ENCODE data around the gene TCAP. TPM values are rescaled to one million over a fixed set of nuclear protein-coding genes. Genes with fewer than 3 reads are reported as not detected.

The TCAP gene
- total RNA-seq, 6 donors from 2014 or later, result 0.39 to 4.2 (median 2.5) TPM

DNA sequence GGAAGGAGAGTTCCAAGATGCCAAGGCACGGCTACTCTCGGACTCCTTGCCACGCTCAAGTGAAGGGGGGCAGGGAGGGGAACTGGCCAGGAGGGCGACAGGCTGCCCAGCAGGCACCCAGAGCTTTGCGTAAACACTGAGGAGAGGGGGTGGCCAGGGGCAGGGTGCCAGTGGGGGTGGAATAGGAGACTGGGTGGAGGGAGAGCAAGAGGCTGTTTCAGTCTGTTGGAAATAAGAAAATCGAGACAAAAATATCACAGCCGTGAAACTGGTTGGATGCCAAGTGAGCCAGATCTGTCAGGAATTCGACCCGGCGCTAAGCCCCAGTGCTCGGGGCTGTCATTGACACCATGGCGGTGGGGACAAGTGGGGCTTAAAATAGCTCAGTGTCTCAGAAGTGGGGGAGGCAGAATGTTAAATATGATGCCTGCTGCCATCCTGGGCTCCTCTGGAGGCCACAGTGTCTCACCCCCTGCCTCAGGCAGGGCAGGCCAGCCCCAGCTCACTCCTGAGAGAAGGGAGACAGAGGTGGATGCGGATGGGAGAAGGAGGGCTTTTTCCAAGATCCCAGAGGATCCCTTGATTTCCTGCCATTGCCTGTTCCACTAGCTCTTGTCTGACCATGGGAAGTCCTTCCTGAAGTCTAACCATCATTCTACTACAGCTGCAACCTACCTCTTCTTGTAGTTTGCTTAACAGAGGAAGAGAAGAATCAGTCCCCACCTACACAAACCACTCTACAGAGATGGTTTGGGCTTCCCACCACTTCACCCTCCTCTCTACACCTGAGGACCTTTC lies 12.6 kb downstream of the TCAP start:
- H3K36me3 ChIP-seq, result peaks cover 0 to 14% (median 0%) of the 10 kb centered on the region in 4 donors
- no peaks in the 10 kb centered on the region for H3K9me3 ChIP-seq
- ATAC-seq (ENCODE audit: low FRiP score in 2 of 2) (no peak), DNase-seq (no peak)
- 55 to 62% methylated on average over 13 of the region's 13 CpGs for WGBS, 2 donors
- H3K27ac ChIP-seq, result peak overlapping the region in 3 of 4 donors; percentile 1 to 66 (median 40)
- H3K4me3 ChIP-seq, result no peak overlapping the region
- H3K4me1 ChIP-seq, result peaks cover 31 to 53% (median 38%) of the 10 kb centered on the region in 4 donors
- no peak for TF ChIP-seq POLR2A (IDR thresholded peaks at IDR 0.05)
- TF ChIP-seq EP300 (IDR thresholded peaks at IDR 0.05), result no peak
- TF ChIP-seq, protein P1, sequence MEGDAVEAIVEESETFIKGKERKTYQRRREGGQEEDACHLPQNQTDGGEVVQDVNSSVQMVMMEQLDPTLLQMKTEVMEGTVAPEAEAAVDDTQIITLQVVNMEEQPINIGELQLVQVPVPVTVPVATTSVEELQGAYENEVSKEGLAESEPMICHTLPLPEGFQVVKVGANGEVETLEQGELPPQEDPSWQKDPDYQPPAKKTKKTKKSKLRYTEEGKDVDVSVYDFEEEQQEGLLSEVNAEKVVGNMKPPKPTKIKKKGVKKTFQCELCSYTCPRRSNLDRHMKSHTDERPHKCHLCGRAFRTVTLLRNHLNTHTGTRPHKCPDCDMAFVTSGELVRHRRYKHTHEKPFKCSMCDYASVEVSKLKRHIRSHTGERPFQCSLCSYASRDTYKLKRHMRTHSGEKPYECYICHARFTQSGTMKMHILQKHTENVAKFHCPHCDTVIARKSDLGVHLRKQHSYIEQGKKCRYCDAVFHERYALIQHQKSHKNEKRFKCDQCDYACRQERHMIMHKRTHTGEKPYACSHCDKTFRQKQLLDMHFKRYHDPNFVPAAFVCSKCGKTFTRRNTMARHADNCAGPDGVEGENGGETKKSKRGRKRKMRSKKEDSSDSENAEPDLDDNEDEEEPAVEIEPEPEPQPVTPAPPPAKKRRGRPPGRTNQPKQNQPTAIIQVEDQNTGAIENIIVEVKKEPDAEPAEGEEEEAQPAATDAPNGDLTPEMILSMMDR (IDR thresholded peaks at IDR 0.05), result no peak
- no peak for TF ChIP-seq POLR2AphosphoS5 (IDR thresholded peaks at IDR 0.05)
- no peaks in the 10 kb centered on the region for H3K27me3 ChIP-seq

GRCh38 chr17:39678340-39679116 lies 13.4 kb downstream of the TCAP start:
- no peak for TF ChIP-seq EP300 (IDR thresholded peaks at IDR 0.05)
- TF ChIP-seq, protein P1 (IDR thresholded peaks at IDR 0.05), result no peak
- TF ChIP-seq POLR2A (IDR thresholded peaks at IDR 0.05), result no peak
- TF ChIP-seq POLR2AphosphoS5 (IDR thresholded peaks at IDR 0.05), result no peak
- ATAC-seq (ENCODE audit: low FRiP score in 2 of 2), result no peak
- DNase-seq, result no peak
- peak overlapping the region in 3 of 4 donors; percentile 1 to 66 (median 52) for H3K27ac ChIP-seq
- H3K4me3 ChIP-seq, result no peak overlapping the region
- H3K27me3 ChIP-seq, result no peaks in the 10 kb centered on the region
- H3K36me3 ChIP-seq, result peaks cover 0 to 19% (median 2%) of the 10 kb centered on the region in 4 donors
- 92 to 95% methylated on average over 6 to 13 of the region's 13 CpGs for WGBS, 2 donors
- H3K9me3 ChIP-seq, result no peaks in the 10 kb centered on the region
- peaks cover 31 to 53% (median 38%) of the 10 kb centered on the region in 4 donors for H3K4me1 ChIP-seq

GRCh38 chr17:39679521-39680192 lies 14.5 kb downstream of the TCAP start:
- no peak for ATAC-seq (ENCODE audit: low FRiP score in 2 of 2)
- H3K27ac ChIP-seq, result peak overlapping the region in 3 of 4 donors; percentile 42 to 66 (median 52)
- no peak overlapping the region for H3K4me3 ChIP-seq
- H3K9me3 ChIP-seq, result no peaks in the 10 kb centered on the region
- TF ChIP-seq EP300 (IDR thresholded peaks at IDR 0.05), result no peak
- peak in 1 of 2 donors; percentile 22 for TF ChIP-seq POLR2AphosphoS5 (IDR thresholded peaks at IDR 0.05)
- TF ChIP-seq, protein P1 (IDR thresholded peaks at IDR 0.05), result no peak
- H3K27me3 ChIP-seq, result no peaks in the 10 kb centered on the region
- WGBS, 2 donors, result 66 to 67% methylated on average over 10 to 12 of the region's 12 CpGs
- peaks cover 0 to 27% (median 4%) of the 10 kb centered on the region in 4 donors for H3K36me3 ChIP-seq
- H3K4me1 ChIP-seq, result peaks cover 31 to 48% (median 37%) of the 10 kb centered on the region in 4 donors
- DNase-seq, result no peak

DNA sequence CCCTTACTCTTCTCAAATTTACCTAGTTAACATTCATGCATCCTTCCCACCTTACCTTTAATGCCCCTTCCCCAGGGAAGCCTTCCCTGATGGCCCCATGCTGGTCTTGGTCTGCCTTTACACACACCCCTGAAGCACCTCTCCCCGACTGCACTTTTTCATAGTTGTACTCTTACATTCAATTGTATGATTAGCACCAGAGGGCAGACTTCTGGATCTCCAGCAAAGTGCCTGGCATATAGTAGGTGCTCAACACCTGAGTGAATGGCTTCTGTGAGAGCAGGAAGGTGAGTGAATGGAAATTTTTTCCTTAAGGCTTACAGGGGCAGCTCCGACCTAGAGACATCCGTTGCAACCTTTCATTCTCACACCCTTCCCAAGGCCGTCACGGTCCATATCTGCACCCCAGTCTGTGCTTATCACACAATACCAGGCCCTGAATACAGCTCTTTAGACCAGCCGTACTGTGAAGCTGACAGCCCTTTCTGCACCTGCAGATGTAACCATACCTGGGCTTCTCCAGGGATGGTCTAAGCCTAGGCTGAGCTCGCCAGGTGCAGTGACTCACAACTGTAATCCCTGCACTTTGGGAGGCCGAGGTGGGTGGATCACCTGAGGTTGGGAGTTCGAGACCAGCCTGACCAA lies 18.3 kb downstream of the TCAP start:
- 95 to 98% methylated on average over 7 to 9 of the region's 9 CpGs for WGBS, 2 donors
- Histone ChIP-seq H3K27ac (no peak overlapping the region), H3K27me3 (no peaks in the 10 kb centered on the region), H3K9me3 (no peaks in the 10 kb centered on the region), H3K36me3 (peaks cover 0 to 29% (median 4%) of the 10 kb centered on the region in 4 donors), H3K4me3 (no peak overlapping the region), H3K4me1 (peaks cover 5 to 19% (median 12%) of the 10 kb centered on the region in 4 donors)
- TF ChIP-seq, protein P1 (IDR thresholded peaks at IDR 0.05), result no peak
- TF ChIP-seq EP300 (IDR thresholded peaks at IDR 0.05) (no peak), POLR2A (IDR thresholded peaks at IDR 0.05) (no peak), POLR2AphosphoS5 (IDR thresholded peaks at IDR 0.05) (no peak)
- no peak for ATAC-seq (ENCODE audit: low FRiP score in 2 of 2)
- no peak for DNase-seq
